ENCODE measurements around the gene INS. TPM values are rescaled to one million over a fixed set of nuclear protein-coding genes. Genes with fewer than 3 reads are reported as not detected.

Gene INS
- total RNA-seq, 2 donors from 2014 or later = 1,947 to 16,276 TPM

DNA sequence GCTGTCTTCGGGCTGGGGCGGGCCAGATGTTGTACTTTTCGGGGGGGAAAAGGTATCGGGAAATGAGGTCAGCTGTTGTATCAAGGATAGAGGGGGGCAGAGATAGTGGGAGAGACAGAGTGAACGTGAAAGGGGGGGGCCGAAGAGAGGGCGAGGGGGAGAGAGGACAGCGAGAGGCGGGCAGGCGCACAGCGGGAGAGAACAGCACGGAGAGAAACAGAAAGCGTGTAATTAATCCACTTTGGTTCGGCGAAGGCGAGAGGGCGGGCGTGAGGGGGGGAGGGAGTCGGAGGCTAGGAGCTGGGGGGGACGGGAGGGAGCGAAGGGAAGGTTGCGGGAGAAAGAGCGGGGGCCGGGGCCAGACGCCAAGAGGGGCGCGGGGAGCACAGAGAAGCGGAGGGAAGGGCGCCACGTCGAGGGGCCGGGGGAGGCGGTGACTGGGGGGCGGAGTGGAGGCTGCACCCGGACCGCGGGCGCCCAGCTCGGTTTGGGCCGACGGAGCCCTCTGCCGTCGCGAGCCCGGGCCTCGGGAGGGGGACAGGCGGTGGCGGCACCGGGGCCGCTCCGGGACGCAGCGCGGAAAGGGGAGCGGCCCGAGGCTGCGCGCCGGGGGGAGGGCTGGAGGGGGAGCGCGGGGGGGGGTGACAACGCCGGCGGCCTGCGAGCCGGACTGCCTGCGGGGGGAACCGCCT is 22.4 kb downstream of the INS start:
- no peaks in the 10 kb centered on the region for H3K36me3 ChIP-seq (replicated peaks in 1 of 2; ENCODE audit: insufficient read depth in 1 of 2, low read depth in 2 of 2)
- no peaks in the 10 kb centered on the region for H3K9me3 ChIP-seq
- peaks cover 0 to 30% of the 10 kb centered on the region in 2 donors for H3K27me3 ChIP-seq
- ATAC-seq (no peak), DNase-seq (no peak)
- TF ChIP-seq, protein P1, sequence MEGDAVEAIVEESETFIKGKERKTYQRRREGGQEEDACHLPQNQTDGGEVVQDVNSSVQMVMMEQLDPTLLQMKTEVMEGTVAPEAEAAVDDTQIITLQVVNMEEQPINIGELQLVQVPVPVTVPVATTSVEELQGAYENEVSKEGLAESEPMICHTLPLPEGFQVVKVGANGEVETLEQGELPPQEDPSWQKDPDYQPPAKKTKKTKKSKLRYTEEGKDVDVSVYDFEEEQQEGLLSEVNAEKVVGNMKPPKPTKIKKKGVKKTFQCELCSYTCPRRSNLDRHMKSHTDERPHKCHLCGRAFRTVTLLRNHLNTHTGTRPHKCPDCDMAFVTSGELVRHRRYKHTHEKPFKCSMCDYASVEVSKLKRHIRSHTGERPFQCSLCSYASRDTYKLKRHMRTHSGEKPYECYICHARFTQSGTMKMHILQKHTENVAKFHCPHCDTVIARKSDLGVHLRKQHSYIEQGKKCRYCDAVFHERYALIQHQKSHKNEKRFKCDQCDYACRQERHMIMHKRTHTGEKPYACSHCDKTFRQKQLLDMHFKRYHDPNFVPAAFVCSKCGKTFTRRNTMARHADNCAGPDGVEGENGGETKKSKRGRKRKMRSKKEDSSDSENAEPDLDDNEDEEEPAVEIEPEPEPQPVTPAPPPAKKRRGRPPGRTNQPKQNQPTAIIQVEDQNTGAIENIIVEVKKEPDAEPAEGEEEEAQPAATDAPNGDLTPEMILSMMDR (IDR thresholded peaks at IDR 0.05) = no peak
- WGBS, 2 donors = 1 to 2% methylated on average over 32 to 57 of the region's 68 CpGs
- no peak overlapping the region for H3K4me3 ChIP-seq
- peaks cover 23% of the 10 kb centered on the region for H3K4me1 ChIP-seq
- no peak overlapping the region for H3K27ac ChIP-seq
- intact Hi-C loops (cut with DNase I) = no loop called here

GRCh38 chr11:2138068-2138430 is 23.0 kb downstream of the INS start:
- 1 to 5% methylated on average over 7 to 20 of the region's 44 CpGs for WGBS, 2 donors
- H3K4me3 ChIP-seq = no peak overlapping the region
- H3K9me3 ChIP-seq = no peaks in the 10 kb centered on the region
- H3K4me1 ChIP-seq = peaks cover 22% of the 10 kb centered on the region
- DNase-seq = no peak
- no peaks in the 10 kb centered on the region for H3K36me3 ChIP-seq (replicated peaks in 1 of 2; ENCODE audit: insufficient read depth in 1 of 2, low read depth in 2 of 2)
- ATAC-seq = peak; percentile 9
- TF ChIP-seq POLR2A (IDR thresholded peaks at IDR 0.05) = no peak
- peaks cover 0 to 28% of the 10 kb centered on the region in 2 donors for H3K27me3 ChIP-seq
- no peak overlapping the region for H3K27ac ChIP-seq
- intact Hi-C loops (cut with DNase I) = no loop called here

- H3K4me3 ChIP-seq = no peak overlapping the region
- no peaks in the 10 kb centered on the region for H3K9me3 ChIP-seq
- peaks cover 22% of the 10 kb centered on the region for H3K4me1 ChIP-seq
- H3K27ac ChIP-seq = no peak overlapping the region
- peaks cover 0 to 28% of the 10 kb centered on the region in 2 donors for H3K27me3 ChIP-seq
- no peak for TF ChIP-seq POLR2A (IDR thresholded peaks at IDR 0.05)
- TF ChIP-seq, protein P1 (IDR thresholded peaks at IDR 0.05) = no peak
- intact Hi-C loops (cut with DNase I) = no loop called here
- ATAC-seq = peak; percentile 43
- peak in 3 of 4 donors; percentile 46 to 53 (median 49) for DNase-seq
- H3K36me3 ChIP-seq (replicated peaks in 1 of 2; ENCODE audit: insufficient read depth in 1 of 2, low read depth in 2 of 2) = no peaks in the 10 kb centered on the region
- WGBS, 2 donors = 4 to 9% methylated on average over 4 to 39 of the region's 50 CpGs
Observed at GRCh38 chr11:2137202-2138067, 23.6 kb downstream of the INS start.

DNA sequence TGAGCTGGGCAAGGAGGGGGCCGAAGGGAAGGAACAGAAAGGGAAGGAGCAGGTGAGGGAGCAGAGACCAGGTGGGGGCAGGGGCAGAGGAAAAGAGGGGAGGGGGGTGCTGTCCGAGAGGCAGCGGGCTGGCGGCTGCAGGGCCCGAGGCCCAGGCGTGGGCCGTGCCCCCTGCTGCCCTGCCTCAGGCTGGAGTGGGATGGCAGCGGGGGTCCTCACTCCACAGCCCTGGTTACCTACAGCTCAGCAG is 24.1 kb downstream of the INS start:
- Histone ChIP-seq H3K27ac (no peak overlapping the region), H3K4me1 (peaks cover 22% of the 10 kb centered on the region), H3K27me3 (peaks cover 0 to 28% of the 10 kb centered on the region in 2 donors), H3K36me3 (replicated peaks in 1 of 2; ENCODE audit: insufficient read depth in 1 of 2, low read depth in 2 of 2) (no peaks in the 10 kb centered on the region), H3K4me3 (no peak overlapping the region), H3K9me3 (no peaks in the 10 kb centered on the region)
- ATAC-seq (no peak), DNase-seq (no peak)
- intact Hi-C loops (cut with DNase I) = no loop called here
- WGBS, 2 donors = 41 to 43% methylated on average over 8 of the region's 8 CpGs
- TF ChIP-seq POLR2A (IDR thresholded peaks at IDR 0.05) = no peak
- TF ChIP-seq, protein P1 (IDR thresholded peaks at IDR 0.05) = no peak

GRCh38 chr11:2136209-2136951 is 24.6 kb downstream of the INS start:
- H3K27me3 ChIP-seq = peaks cover 0 to 27% of the 10 kb centered on the region in 2 donors
- TF ChIP-seq POLR2A (IDR thresholded peaks at IDR 0.05) = no peak
- TF ChIP-seq, protein P1 (IDR thresholded peaks at IDR 0.05) = no peak
- H3K4me3 ChIP-seq = no peak overlapping the region

More at GRCh38 chr11:2136209-2136951, 24.6 kb downstream of the INS start:
- H3K9me3 ChIP-seq = no peaks in the 10 kb centered on the region
- DNase-seq (no peak), ATAC-seq (no peak)
- H3K27ac ChIP-seq = no peak overlapping the region
- no peaks in the 10 kb centered on the region for H3K36me3 ChIP-seq (replicated peaks in 1 of 2; ENCODE audit: insufficient read depth in 1 of 2, low read depth in 2 of 2)
- H3K4me1 ChIP-seq = peaks cover 22% of the 10 kb centered on the region
- intact Hi-C loops (cut with DNase I) = no loop called here
- WGBS, 2 donors = 53 to 57% methylated on average over 17 to 22 of the region's 24 CpGs

All from body of pancreas (tissue), 4 donors.